Smooth muscle cell (in vitro differentiated cells): ENCODE data around the gene STX12. TPM values are rescaled to one million over a fixed set of nuclear protein-coding genes. Genes with fewer than 3 reads are reported as not detected.
A peak's percentile ranks its signal among the peaks of the same experiment; 100 is the strongest.

Experiments
- DNase-seq: peaks from one replicate; lab custom pipeline; 2025; ENCODE audit not compliant: unreplicated experiment; lab: John Stamatoyannopoulos, UW
- H2AFZ ChIP-seq: fragments of 200-600 bp; sonication (generic); 2 replicates; pipeline ENCODE4 v1.6.0; 2016; ENCODE audit warnings: antibody characterized with exemption, low read depth, mild to moderate bottlenecking
- H3F3A ChIP-seq: fragments of 200-600 bp; sonication (generic); 2 replicates; pipeline ENCODE4 v1.6.0; 2017; ENCODE audit warnings: antibody characterized with exemption, low read depth
- H3K27ac ChIP-seq: fragments of 200-600 bp; sonication (generic); 2 replicates; pipeline ENCODE4 v1.5.1; 2016; ENCODE audit warnings: low read depth, mild to moderate bottlenecking
- H3K27me3 ChIP-seq: fragments of 200-600 bp; sonication (generic); 2 replicates; pipeline ENCODE4 v1.6.1; 2016; ENCODE audit warnings: low read depth, mild to moderate bottlenecking
- H3K36me3 ChIP-seq: fragments of 200-600 bp; sonication (generic); 2 replicates; pipeline ENCODE4 v1.5.1; 2016; ENCODE audit warnings: low read depth
- H3K4me1 ChIP-seq: fragments of 200-600 bp; sonication (generic); 2 replicates; pipeline ENCODE4 v1.5.1; 2016; ENCODE audit warnings: low read depth
- H3K4me2 ChIP-seq: fragments of 200-600 bp; sonication (generic); 2 replicates; pipeline ENCODE4 v1.6.0; 2016; ENCODE audit warnings: mild to moderate bottlenecking
- H3K4me3 ChIP-seq: fragments of 200-600 bp; sonication (generic); 2 replicates; pipeline ENCODE4 v1.5.1; 2016; ENCODE audit warnings: mild to moderate bottlenecking
- H3K79me2 ChIP-seq: fragments of 200-600 bp; sonication (generic); 2 replicates; pipeline ENCODE4 v1.6.0; 2016; ENCODE audit warnings: low read depth, mild to moderate bottlenecking
- H3K9ac ChIP-seq: fragments of 200-600 bp; sonication (generic); 2 replicates; pipeline ENCODE4 v1.6.0; 2016; ENCODE audit warnings: low read depth
- H3K9me3 ChIP-seq: fragments of 200-600 bp; sonication (generic); replicated peaks from 2 replicates; pipeline ENCODE4 v1.5.1; 2016; ENCODE audit warnings: low read depth
- H4K20me1 ChIP-seq: fragments of 200-600 bp; sonication (generic); 2 replicates; pipeline ENCODE4 v1.6.0; 2016; ENCODE audit warnings: low read depth
- CTCF ChIP-seq: fragments of 200-600 bp; sonication (generic); IDR thresholded peaks from 2 replicates; pipeline ENCODE4 v1.5.1; 2017; ENCODE audit warnings: borderline replicate concordance, mild to moderate bottlenecking, antibody characterized with exemption; ENCODE audit not compliant: insufficient read depth, poor library complexity, severe bottlenecking
- WGBS: methylation state at CpG from one replicate; pipeline ENCODE4 v1.1.7; 2016; ENCODE audit warnings: low lambda C conversion rate; 5-methylcytosine and 5-hydroxymethylcytosine counted together
- polyA plus RNA-seq: library from polyadenylated mRNA; unstranded; fragments of >200 nt; fragmentation: Nextera tagmentation; extraction: Ambion mirVana; gene quantifications from 2 replicates; pipeline ENCODE4 v1.2.1, GENCODE V29; 2016
- total RNA-seq: library from RNA; depleted of rRNA; stranded (reverse); fragments of >200 nt; gene quantifications from 2 replicates; pipeline ENCODE4 v1.2.3, GENCODE V29; 2014

Gene STX12
- total RNA-seq = 49.6 and 50.7 TPM in 2 replicates
- 20.6 and 22.0 TPM in 2 replicates for polyA plus RNA-seq

- peaks cover 15% of the 10 kb centered on the region for H3K4me1 ChIP-seq
- peaks cover 43% of the 10 kb centered on the region for H4K20me1 ChIP-seq
- DNase-seq = peak; percentile 96
- H3K27ac ChIP-seq = peak within 1 kb of the TSS; percentile 82
- peak within 1 kb of the TSS; percentile 89 for H3K4me2 ChIP-seq
- H3K4me3 ChIP-seq = peak within 1 kb of the TSS; percentile 80
- H3K9ac ChIP-seq = peak within 1 kb of the TSS; percentile 90
- no peak for TF ChIP-seq CTCF
- no peaks in the 10 kb centered on the region for H3F3A ChIP-seq
- under 1% methylated on average over 58 of the region's 58 CpGs for WGBS
- H3K36me3 ChIP-seq = no peaks in the 10 kb centered on the region
- H2AFZ ChIP-seq = peak within 1 kb of the TSS; percentile 75
- H3K79me2 ChIP-seq = peaks cover 49% of the 10 kb centered on the region
- H3K27me3 ChIP-seq = no peaks in the 10 kb centered on the region
- no peaks in the 10 kb centered on the region for H3K9me3 ChIP-seq
These were observed at the start of gene STX12 for GRCh38 chr1:27772932-27773825. STX12 (plus strand) TSS chr1:27773219; CDS start chr1:27773308, 89 bp downstream.

GRCh38 chr1:27724961-27725373 lies 48.1 kb upstream of the STX12 start:
- H3K36me3 ChIP-seq = no peaks in the 10 kb centered on the region
- peak overlapping the region; percentile 82 for H3K9ac ChIP-seq
- no peak for TF ChIP-seq CTCF
- H3K4me3 ChIP-seq = peak overlapping the region; percentile 43
- H3K27ac ChIP-seq = peak overlapping the region; percentile 78
- peaks cover 3% of the 10 kb centered on the region for H3F3A ChIP-seq
- peaks cover 17% of the 10 kb centered on the region for H3K4me1 ChIP-seq
- no peaks in the 10 kb centered on the region for H4K20me1 ChIP-seq
- peak overlapping the region; percentile 75 for H3K4me2 ChIP-seq
- 94% methylated on average over 9 of the region's 9 CpGs for WGBS
- H2AFZ ChIP-seq = peak overlapping the region; percentile 82
- H3K79me2 ChIP-seq = peaks cover 3% of the 10 kb centered on the region
- DNase-seq = no peak
- no peaks in the 10 kb centered on the region for H3K9me3 ChIP-seq
- no peaks in the 10 kb centered on the region for H3K27me3 ChIP-seq

GRCh38 chr1:27725374-27726172 lies 47.4 kb upstream of the STX12 start, which contains the start of gene FAM76A:
FAM76A (plus strand) TSS chr1:27725961; CDS start chr1:27726081, 120 bp downstream.
- peak; percentile 22 for TF ChIP-seq CTCF
- peaks cover 3% of the 10 kb centered on the region for H3F3A ChIP-seq
- H3K4me2 ChIP-seq = peak within 1 kb of the TSS; percentile 96
- DNase-seq = peak; percentile 97
- H3K27me3 ChIP-seq = no peaks in the 10 kb centered on the region
- peaks cover 17% of the 10 kb centered on the region for H3K4me1 ChIP-seq
- H3K9me3 ChIP-seq = no peaks in the 10 kb centered on the region
- peaks cover 3% of the 10 kb centered on the region for H3K79me2 ChIP-seq
- peak within 1 kb of the TSS; percentile 91 for H3K9ac ChIP-seq
- H2AFZ ChIP-seq = peak within 1 kb of the TSS; percentile 95
- H3K4me3 ChIP-seq = peak within 1 kb of the TSS; percentile 95
- no peaks in the 10 kb centered on the region for H3K36me3 ChIP-seq
- H4K20me1 ChIP-seq = no peaks in the 10 kb centered on the region
- WGBS = 7% methylated on average over 40 of the region's 72 CpGs
- H3K27ac ChIP-seq = peak within 1 kb of the TSS; percentile 81
